Right lobe of liver (tissue), 6 donors: Measurements from ENCODE around the gene TSC22D1. TPM values are rescaled to one million over a fixed set of nuclear protein-coding genes. Genes with fewer than 3 reads are reported as not detected.
A peak's percentile ranks its signal among the peaks of the same experiment; 100 is the strongest.

ENCODE experiments used
- ATAC-seq, 4 donors: fragments of 200-7000 bp; cut with Tn5 transposase; one replicate each; pipeline ENCODE4 v1.9.1; 2020; ENCODE audit warnings: mild to moderate bottlenecking in 4 of 4, moderate library complexity in 4 of 4
- DNase-seq, 3 donors: peaks; one replicate each; pipeline ENCODE4 v3.0.0-alpha.2; 2020
- H3K27ac ChIP-seq, 3 donors: fragments of 200-600 bp; one replicate each; pipeline ENCODE4 v1.8.0; 2022
- H3K27me3 ChIP-seq, 2 donors: fragments of 200-600 bp; one replicate each; pipeline ENCODE4 v1.8.0; 2022
- H3K36me3 ChIP-seq, 4 donors: fragments of 200-600 bp; sonication (generic) in 1 of 4; one replicate each; pipeline versions ENCODE4 v1.5.1 to v1.8.0; 2017 to 2022; ENCODE audit warnings: control low read depth in 1 of 4
- H3K4me1 ChIP-seq, 4 donors: fragments of 200-600 bp; sonication (generic) in 1 of 4; one replicate each; pipeline versions ENCODE4 v1.5.1 to v1.8.0; 2017 to 2022; ENCODE audit warnings: control low read depth in 1 of 4
- H3K4me3 ChIP-seq, 3 donors: fragments of 200-600 bp; one replicate each; pipeline ENCODE4 v1.8.0; 2022
- H3K9me3 ChIP-seq, 4 donors: fragments of 200-600 bp; sonication (generic) in 1 of 4; one replicate each; pipeline versions ENCODE4 v1.5.1 to v1.8.0; 2017 to 2022; ENCODE audit warnings: control low read depth in 1 of 4
- CTCF ChIP-seq, 4 donors: fragments of 200-600 bp in 3 of 4; fragments of 450-650 bp in 1 of 4; IDR thresholded peaks; one replicate each; pipeline versions ENCODE4 v1.5.1 to v1.8.0; 2016 to 2022; ENCODE audit warnings: antibody characterized with exemption in 4 of 4, mild to moderate bottlenecking in 2 of 4
- POLR2A ChIP-seq: fragments of 450-650 bp; IDR thresholded peaks from one replicate; pipeline ENCODE4 v1.6.1; 2017; ENCODE audit warnings: antibody characterized with exemption, mild to moderate bottlenecking
- WGBS: methylation state at CpG from one replicate; pipeline ENCODE4 v1.1.6; 2018; ENCODE audit warnings: low coverage, low lambda C conversion rate; ENCODE audit not compliant: insufficient coverage; ENCODE audit errors: missing lambda C conversion rate; 5-methylcytosine and 5-hydroxymethylcytosine counted together
- intact Hi-C, 2 donors: fragments of 100-400 bp; cut with DNase I; formaldehyde crosslinking; loops; one replicate each; pipeline versions ENCODE4 v1.11.2 to v1.14.1; 2022
- total RNA-seq, 6 experiments: library from RNA; depleted of rRNA in 2 of 6; stranded (reverse); fragments of >200 nt in 2 of 6; fragmentation: NEBNext Ultra II Directional in 3 of 6; extraction: Animal tissue kit (Norgen Biotek cat#: 25700) in 3 of 6; gene quantifications; one replicate each; pipeline versions ENCODE4 v1.1.0 to v1.2.4, GENCODE V29; 2016 to 2023
- donor health status: DM: no; HTN: yes; CAD: no.
- donor health status: DM: no; HTN: no; CAD: no.
- donor health status: DM: no; HTN: no; CAD: no.
- donor health status: DM: no; HTN: yes; CAD: no.
- donor health status: DM: no; HTN: yes; CAD: no.

Gene TSC22D1
- total RNA-seq, 6 experiments from 2014 or later = 21.2 to 44.4 (median 27.9) TPM

- intact Hi-C loops = no loop called here
- H3K36me3 ChIP-seq = no peaks in the 10 kb centered on the region
- no peak for DNase-seq
- H3K27me3 ChIP-seq = no peaks in the 10 kb centered on the region
- WGBS = 60% methylated on average over 1 of the region's 1 CpG
- TF ChIP-seq CTCF (IDR thresholded peaks at IDR 0.05) (no peak), POLR2A (no peak)
- no peaks in the 10 kb centered on the region for H3K9me3 ChIP-seq
- H3K4me1 ChIP-seq = no peaks in the 10 kb centered on the region
- no peak overlapping the region for H3K27ac ChIP-seq
- H3K4me3 ChIP-seq = no peak overlapping the region
- ATAC-seq = no peak
Observed at GRCh38 chr13:44541601-44542000, 34.5 kb downstream of the TSC22D1 start.

- ATAC-seq (no peak), DNase-seq (no peak)
- H3K4me3 ChIP-seq = no peak overlapping the region
- H3K9me3 ChIP-seq = no peaks in the 10 kb centered on the region
- H3K36me3 ChIP-seq = no peaks in the 10 kb centered on the region
- no peaks in the 10 kb centered on the region for H3K27me3 ChIP-seq
- intact Hi-C loops = no loop called here
- no peak overlapping the region for H3K27ac ChIP-seq
- WGBS = 80% methylated on average over 4 of the region's 4 CpGs
- no peak for TF ChIP-seq POLR2A
- TF ChIP-seq CTCF (IDR thresholded peaks at IDR 0.05) = no peak
- no peaks in the 10 kb centered on the region for H3K4me1 ChIP-seq
Observed at GRCh38 chr13:44540761-44541434, 35.2 kb downstream of the TSC22D1 start.

- no peaks in the 10 kb centered on the region for H3K27me3 ChIP-seq
- H3K27ac ChIP-seq = no peak overlapping the region
- no peaks in the 10 kb centered on the region for H3K36me3 ChIP-seq
- intact Hi-C loops = no loop called here
- 44% methylated on average over 2 of the region's 2 CpGs for WGBS
- DNase-seq (no peak), ATAC-seq (no peak)
- H3K4me1 ChIP-seq = no peaks in the 10 kb centered on the region
- H3K4me3 ChIP-seq = no peak overlapping the region
- H3K9me3 ChIP-seq = no peaks in the 10 kb centered on the region
- TF ChIP-seq POLR2A (no peak), CTCF (IDR thresholded peaks at IDR 0.05) (no peak)
Observed at GRCh38 chr13:44537248-44537647, 38.9 kb downstream of the TSC22D1 start.

- Histone ChIP-seq H3K27ac (no peak overlapping the region), H3K27me3 (no peaks in the 10 kb centered on the region), H3K36me3 (no peaks in the 10 kb centered on the region), H3K4me1 (no peaks in the 10 kb centered on the region), H3K4me3 (peak overlapping the region in 1 of 3 donors; percentile 1), H3K9me3 (no peaks in the 10 kb centered on the region)
- TF ChIP-seq CTCF (IDR thresholded peaks at IDR 0.05) (no peak), POLR2A (no peak)
- intact Hi-C loops = no loop called here
- 13% methylated on average over 4 of the region's 4 CpGs for WGBS
- DNase-seq (no peak), ATAC-seq (peak; percentile 28 to 85 (median 57))
Observed at GRCh38 chr13:44523146-44524015, 52.7 kb downstream of the TSC22D1 start.
